NB4 (cell line): ENCODE measurements around the gene AFAP1.

Experiments used
- POLR2A ChIP-seq: IDR thresholded peaks from 2 replicates; pipeline ENCODE4 v1.6.1; 2011; ENCODE audit warnings: mild to moderate bottlenecking; ENCODE audit not compliant: insufficient read length; ENCODE audit errors: extremely low read depth
- TF ChIP-seq, protein P1 (sequence below): IDR thresholded peaks from one replicate; pipeline ENCODE4 v1.5.1; 2012; ENCODE audit warnings: low read depth, low read length

GRCh38 chr4:7818399-7818911 is 121.2 kb downstream of the AFAP1 start:
- TF ChIP-seq, protein P1, sequence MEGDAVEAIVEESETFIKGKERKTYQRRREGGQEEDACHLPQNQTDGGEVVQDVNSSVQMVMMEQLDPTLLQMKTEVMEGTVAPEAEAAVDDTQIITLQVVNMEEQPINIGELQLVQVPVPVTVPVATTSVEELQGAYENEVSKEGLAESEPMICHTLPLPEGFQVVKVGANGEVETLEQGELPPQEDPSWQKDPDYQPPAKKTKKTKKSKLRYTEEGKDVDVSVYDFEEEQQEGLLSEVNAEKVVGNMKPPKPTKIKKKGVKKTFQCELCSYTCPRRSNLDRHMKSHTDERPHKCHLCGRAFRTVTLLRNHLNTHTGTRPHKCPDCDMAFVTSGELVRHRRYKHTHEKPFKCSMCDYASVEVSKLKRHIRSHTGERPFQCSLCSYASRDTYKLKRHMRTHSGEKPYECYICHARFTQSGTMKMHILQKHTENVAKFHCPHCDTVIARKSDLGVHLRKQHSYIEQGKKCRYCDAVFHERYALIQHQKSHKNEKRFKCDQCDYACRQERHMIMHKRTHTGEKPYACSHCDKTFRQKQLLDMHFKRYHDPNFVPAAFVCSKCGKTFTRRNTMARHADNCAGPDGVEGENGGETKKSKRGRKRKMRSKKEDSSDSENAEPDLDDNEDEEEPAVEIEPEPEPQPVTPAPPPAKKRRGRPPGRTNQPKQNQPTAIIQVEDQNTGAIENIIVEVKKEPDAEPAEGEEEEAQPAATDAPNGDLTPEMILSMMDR: no peak
- TF ChIP-seq POLR2A: no peak
